HL-60/S4 (cell line): Measurements from ENCODE around the gene TBC1D5.
"Not testable (repeated sequence)": the region's sequence is repeated elsewhere in the genome, so short reads cannot be mapped to it uniquely, and the experiment has no call there.

Source experiments
- in situ Hi-C: fragments of 300-500 bp; cut with MboI; formaldehyde crosslinking; loops from 2 replicates; pipeline ENCODE4 v1.14.3; 2022; ENCODE audit warnings: low sequenced_read_pairs

Gene TBC1D5

DNA sequence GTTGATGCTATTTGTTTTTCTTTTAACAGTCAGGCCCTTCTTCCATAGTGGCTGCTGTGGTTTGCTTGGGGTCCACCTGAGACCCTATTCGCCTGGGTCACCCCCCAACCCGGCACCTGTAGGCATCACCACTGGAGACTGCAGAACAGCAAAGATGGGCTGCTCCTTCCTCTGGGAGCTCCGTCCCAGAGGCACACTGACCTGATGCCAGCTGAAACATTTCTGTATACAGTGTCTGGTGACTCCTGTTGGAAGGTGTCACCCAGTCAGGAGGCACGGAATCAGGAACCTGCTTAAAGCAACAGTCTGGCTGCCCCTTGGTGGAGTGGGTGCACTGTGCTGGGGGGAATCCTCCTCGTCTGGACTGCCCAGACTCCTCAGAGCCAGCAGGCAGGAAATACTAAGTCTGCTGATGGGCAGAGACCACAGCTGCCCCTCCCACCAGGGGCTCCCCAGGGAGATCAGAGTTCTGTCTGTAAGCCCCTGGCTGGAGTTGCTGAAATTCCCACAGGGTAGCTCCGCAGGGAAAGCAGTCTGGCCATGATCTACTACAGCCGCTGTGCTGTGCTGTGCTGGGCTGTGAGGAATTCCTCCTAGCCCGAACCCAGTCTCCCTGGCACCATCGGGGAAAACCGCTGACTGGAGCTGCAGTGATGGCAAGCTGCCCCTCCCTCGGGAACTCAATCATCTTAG, 248.2 kb downstream of the TBC1D5 start:
- in situ Hi-C loops = no loop called here

DNA sequence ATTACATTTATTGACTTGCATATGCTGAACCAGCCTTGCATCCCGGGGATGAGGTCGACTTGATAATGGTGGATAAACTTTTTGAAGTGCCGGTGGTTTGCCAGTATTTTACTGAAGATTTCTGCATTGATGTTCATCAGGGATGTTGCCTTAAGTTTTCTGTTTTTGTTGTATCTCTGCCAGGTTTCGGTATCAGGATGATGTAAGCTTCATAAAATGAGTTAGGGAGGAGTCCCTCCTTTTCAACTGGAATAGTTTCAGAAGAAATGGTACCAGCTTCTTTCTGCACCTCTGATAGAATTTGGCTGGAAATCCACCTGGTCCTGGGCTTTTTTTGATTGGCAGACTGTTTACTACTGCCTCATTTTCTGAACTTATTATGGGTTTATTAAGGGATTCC, 250.8 kb downstream of the TBC1D5 start:
- in situ Hi-C loops = no loop called here

DNA sequence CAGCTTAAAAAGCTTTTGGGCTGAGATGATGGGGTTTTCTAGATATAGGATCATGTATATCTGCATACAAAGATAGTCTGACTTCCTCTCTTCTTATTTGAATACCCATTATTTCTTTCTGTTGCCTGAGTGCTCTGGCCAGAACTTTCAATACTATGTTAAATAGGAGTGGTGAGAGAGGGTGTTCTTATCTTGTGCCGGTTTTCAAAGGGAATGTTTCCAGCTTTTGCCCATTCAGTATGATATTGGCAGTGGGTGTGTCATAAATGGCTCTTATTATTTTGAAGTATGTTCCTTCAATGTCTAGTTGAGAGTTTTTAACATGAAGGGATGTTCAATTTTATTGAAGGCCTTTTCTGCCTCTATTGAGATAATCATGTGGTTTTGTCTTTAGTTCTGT, 251.2 kb downstream of the TBC1D5 start:
- in situ Hi-C loops = not testable (repeated sequence)

DNA sequence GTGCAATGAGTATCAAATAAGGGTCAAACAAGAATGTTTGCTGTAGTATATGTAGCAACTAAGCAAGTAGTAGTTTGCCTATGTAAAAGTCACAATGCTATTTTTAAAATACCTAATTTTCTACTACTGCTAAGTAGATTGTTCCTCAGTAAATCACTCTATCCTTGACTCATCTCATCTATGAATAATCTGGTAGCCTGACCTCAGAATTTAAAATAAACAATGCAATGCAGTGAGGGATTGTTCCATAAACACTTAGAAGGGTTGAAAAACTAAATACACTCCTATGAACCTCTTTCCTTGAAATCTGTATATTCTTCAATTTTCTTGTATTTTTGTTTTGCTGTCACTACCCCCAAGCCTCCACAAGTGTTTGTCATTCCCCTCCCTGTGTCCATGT, 253.3 kb downstream of the TBC1D5 start:
- in situ Hi-C loops = no loop called here

DNA sequence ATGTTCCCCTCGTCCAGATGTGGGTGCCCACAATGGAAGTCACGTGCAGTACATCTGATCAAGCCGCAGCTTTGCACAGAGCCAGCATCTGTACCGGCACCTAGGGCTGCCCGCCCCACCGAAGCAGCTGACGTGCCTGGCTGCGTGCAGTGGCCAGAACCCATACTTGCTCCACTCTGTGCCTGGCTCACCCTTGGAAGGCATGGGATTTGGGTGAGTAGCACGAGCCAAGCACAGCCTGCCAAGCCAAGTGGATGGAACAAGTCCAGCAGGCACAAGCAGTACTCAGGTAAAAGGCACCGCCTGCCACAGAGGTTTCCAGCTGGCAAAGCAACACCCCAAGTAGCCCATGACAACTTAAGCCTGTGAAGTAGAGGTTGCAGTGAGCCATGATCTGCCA, 261.3 kb downstream of the TBC1D5 start:
- in situ Hi-C loops = no loop called here

DNA sequence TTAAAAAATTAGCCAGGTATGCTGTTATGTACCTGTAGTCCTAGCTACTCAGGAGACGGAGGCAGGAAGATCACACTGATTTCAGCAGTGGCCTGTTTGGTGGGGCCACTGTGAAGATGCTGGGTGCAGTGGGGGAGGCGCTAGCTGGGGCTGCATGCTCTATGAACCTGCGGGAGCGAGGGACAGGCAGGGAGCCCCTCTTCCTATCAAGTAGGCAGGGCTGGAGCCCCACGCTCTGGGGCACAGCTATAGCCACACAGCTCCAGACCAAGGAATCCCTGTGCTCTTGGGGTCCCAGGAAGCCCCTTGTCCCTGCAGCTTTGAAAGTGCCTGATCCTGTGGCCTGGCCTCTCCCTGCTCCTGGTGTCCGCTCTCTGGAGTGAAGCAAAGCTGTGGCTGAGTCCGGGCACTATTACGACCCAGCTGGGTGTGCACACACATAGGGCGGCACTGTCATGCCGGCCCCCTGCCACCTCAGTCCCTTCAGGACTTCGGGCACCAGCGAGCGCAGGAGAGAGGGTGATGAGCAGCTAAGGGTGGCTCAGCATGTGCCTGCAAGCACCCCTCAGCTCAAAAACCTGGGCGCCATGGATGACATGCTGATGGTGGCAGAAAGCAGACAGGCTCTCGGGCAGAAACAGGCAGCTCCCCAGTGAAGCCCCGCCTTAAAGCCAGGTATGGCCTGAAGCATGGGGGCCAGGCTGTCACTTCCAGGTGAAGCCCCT, 262.6 kb downstream of the TBC1D5 start:
- in situ Hi-C loops = no loop called here

DNA sequence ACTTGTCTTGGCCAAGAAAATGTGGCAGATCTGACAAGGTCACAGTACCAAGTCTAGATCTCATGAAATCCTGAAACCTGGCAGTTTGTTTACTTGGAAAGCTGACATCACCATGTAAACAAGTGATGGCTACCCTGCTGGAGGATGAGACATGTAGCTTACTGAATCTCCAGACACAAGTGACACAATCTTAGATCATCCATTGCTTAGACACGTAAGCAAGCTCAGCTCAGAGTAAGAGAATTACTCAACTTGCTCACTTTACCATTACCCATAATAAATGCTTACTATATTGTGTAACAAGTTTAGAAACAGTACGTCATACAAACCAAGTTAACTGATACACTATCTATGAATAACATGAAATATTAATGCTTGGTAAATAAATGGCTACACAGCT, 263.8 kb downstream of the TBC1D5 start:
- in situ Hi-C loops = no loop called here

DNA sequence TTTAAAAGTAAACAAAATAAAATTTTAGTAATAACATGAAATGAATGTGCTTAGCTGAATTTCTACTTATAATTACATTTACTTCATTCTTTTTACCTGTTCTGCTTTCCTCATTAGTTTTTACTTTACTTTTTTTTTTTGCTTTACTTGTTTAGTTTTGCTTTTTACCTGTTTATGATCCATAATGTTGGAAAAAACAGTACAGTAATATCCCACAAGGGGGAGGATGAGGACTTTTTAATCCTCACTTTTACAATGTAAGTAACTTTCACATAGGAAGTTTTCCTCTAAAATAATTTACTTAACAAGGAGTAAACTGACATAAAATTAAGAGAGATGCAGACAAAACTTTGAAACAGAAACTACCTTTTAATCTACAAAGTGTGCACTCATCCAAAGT, 268.7 kb downstream of the TBC1D5 start:
- in situ Hi-C loops = no loop called here

DNA sequence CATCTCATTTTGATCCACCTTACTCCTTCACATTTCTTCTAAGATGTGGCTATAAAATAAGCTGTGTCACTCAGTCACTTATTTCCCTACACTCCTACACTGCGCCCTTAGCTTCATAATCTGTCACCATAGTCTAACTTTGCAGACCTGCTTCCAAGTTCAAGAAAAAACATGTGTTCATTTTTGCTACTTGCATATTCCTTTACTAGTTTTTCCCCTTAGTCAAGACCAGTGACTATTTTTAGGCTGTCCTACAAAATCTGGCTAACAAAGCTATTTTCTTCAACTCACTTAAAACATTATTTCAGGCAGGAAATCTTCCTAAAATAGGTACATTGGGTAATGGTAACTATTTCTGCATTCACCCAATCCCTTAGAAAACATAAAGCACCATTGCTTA, 272.5 kb downstream of the TBC1D5 start:
- in situ Hi-C loops = no loop called here

DNA sequence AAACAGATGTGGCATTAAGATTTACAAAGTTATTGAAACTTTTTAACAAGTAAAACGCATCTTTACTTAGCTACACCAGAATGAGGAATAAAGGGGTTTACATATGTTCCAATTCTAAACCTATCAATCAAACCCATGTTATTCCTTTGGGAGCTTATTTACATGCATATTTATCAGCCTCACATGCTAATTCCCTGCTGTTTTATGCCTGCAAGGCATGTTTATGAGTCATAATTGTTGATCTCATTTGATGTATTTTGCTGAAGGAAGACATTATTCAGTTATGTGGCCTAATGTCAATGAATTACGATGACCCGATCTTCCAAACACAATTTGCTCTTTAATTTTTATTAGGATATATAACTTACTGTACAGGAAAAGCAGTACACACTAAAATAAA, 272.9 kb downstream of the TBC1D5 start:
- in situ Hi-C loops = no loop called here

DNA sequence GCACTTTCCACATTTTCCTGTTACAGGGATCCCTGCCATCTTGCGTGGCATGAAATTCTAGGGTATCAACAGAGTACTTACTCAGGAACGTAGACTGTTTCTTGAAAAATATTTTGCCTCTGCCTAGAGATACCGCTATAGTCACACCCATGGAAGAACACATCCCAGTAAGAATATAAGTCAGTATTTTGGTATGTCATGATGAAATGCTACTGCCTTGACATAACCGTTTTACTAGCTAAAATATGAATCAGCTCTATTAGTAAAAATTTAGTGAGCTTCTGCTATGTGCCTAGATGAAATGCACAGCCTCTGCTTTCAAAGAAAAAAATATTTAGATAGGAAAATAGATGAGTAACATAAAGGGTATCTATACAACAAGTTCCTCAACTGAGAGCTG, 276.4 kb downstream of the TBC1D5 start:
- in situ Hi-C loops = no loop called here

DNA sequence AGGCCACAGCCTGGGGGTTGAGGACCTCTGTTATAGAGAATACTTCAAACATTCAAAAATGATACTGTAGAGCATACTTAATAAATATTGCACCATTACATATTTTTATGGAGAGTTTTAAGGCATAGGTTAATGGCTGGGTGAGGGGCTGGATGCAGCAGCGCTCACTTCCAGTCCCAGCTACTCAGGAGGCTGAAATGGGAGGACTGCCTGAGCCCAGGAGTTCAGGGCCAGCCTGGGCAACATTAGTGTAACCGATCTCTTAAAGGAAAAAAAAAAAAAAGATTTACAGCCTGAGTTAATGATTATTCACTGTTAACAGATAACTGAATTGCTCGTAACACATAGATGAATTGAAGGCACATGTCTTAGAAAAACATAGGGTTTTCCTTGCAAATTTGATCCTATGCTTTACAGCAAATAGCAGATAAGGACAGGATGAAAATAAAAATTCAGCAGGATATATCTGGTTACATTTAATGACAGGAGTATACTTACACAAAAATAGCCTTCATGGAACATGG, 282.9 kb downstream of the TBC1D5 start:
- in situ Hi-C loops = no loop called here

DNA sequence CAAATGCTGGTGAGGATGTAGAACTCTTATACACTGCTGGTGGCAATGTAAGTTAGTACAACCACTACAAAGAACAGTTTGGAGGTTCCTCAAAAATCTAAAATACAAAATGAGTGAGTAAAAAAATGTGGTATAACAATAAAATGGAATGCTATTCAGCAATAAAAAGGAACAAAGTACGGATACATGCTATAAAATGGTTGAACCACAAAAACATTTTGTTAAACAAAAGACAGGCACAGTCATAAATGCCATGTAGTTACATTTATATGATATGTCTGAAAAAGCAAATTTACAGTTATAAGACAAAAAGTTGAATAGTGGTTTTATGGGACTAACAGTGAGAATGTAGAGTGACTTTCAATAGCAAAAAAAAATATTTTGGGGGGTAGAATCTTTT, 285.8 kb downstream of the TBC1D5 start:
- in situ Hi-C loops = no loop called here

DNA sequence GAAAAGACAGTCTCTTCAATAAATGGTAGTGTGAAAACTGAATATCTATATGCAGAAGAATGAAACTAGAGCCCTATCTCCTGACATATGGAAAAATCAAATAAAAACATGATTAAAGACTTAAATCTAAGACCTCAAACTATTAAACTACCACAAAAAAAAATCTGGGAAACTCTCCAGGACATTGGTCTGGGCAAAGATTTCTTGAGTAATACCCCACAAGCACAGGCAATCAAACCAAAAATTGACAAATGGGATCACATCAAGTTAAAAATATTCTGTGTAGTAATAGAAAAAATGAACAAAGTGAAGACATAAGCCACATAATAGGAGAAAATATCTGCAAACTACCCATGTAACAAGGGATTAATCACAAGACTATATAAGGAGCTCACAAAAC, 286.4 kb downstream of the TBC1D5 start:
- in situ Hi-C loops = no loop called here

DNA sequence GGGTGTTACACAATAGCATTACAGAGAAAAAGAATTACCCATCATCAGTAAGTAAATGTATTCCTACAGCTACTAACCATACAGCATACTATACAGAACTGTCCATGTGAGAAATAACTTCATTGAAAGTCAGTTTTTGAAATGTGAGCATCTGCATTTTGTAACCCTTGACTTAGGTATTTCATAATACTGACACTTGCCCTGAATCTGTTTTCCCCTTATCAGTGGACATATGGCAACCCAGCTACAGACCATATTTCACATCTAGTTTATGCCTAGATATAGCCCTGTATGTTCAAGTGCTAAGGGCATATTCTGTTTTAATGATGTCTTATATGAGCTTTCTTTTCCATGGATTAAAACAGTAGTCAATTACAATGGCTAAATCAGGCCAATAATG, 297.6 kb downstream of the TBC1D5 start:
- in situ Hi-C loops = no loop called here

DNA sequence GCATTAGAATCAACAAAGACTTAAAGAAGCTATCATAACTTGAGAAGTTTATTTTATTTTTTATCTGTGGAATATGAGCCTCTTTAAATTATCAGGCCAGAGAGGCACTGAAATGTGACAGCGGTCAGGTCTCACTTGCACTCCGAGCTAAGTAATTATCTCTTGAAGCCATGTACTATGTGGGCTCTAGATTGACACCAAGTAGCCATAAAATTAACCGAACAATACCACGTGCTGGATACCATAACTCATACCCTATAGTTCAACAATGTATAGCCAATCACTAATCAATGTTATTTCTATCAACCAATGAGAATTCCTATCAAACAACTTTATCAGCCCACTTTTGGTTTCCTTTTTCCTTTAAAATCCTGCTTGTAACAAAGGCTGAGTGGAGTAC, 299.3 kb downstream of the TBC1D5 start:
- in situ Hi-C loops = no loop called here

DNA sequence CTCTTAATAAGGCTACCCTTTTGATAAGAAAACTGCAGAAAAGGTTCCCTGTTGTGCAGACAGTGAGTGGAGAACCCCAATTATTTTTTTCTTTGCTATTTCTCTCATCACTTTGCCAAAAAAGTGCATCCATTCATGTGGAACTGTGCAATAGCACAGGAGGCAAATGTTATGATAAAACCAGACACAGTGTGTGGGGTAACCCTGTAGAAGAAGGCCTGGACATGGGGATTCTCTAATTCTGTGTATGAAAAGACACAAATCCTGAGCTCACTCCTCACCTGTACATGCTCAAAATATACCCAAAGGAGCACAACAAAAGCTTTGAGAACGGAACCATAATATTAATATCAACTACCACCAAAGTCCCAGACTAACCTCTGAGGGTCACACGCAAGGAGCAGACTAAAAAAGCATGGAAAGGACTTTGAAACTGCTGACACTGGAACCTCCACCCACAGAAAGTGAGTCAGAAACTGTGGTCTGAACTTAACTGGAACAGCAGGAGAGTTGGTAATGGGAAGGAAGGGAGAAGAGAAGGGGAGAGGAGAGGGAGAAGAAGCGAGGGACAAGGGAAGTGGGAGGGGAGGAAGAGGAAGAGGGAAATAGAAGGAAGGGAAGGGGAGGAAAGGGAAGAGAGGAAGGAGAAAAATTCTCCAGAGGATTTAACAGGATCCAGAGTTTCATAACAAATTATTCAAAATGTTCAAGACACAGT, 299.9 kb downstream of the TBC1D5 start:
- in situ Hi-C loops = no loop called here

DNA sequence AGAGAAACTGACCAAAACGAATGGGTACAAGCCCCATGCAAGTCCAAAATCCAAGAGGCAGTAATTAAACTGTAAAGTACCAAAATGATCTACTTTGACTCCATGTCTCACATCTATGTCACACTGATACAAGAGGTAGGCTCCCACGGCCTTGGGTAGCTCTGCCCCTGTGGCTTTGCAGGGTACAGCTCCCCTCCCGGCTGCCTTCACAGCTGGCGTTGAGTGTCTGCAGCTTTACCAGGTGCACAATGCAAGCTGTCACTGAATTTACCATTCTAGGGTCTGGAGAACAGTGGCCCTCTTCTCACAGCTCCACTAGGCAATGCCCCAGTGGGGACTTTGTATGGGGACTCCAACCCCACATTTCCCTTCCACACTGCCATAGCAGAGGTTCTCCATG, 308.6 kb downstream of the TBC1D5 start:
- in situ Hi-C loops = loop anchor here (10.0 kb wide), 1 partner anchor 411 kb away; no protein-coding TSS in a partner anchor

DNA sequence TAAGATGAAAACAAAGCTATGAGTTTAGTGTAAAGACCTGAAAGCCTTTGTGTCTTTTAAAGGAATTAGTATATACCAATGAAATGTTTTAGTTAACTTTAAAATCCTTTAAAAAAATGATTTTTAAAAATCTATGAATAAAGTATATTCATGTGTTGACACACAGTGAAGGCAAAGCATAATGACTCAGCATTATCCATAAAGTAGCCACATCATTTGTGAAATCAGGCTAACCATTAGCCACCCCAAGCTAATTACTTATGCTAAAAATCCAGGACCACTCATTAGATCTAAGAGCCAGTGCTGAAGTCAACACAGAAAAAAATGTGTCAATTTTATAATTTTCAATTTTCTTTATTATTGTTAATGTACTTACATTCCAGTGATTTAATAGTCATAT, 310.2 kb downstream of the TBC1D5 start:
- in situ Hi-C loops = loop anchor here (10.0 kb wide), 1 partner anchor 413 kb away; no protein-coding TSS in a partner anchor

DNA sequence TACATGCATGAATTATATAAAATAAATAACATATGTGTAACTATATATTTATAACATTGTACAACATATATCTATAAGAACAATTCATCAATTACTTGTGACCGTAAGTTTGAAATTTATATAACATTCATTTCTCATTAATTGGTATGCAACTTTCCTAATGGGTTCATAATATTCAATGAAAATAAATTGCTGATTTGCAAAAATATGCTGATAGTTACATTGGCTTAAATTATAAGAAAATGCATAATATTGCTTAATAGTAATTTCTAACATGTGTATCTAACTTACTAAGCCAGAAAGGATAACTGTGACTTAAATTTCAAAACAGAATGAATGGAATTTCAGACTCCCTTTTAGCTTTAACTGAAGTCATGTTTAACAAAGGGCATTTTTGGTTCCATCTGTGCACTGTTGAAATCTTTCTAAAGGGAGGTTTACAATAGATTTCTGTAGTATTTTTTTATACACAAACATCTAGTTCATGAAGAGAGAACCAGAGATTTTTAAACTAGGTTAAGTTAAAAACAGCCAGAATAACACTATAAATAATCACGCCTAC, 310.9 kb downstream of the TBC1D5 start:
- in situ Hi-C loops = loop anchor here (10.0 kb wide), 1 partner anchor 413 kb away; no protein-coding TSS in a partner anchor

DNA sequence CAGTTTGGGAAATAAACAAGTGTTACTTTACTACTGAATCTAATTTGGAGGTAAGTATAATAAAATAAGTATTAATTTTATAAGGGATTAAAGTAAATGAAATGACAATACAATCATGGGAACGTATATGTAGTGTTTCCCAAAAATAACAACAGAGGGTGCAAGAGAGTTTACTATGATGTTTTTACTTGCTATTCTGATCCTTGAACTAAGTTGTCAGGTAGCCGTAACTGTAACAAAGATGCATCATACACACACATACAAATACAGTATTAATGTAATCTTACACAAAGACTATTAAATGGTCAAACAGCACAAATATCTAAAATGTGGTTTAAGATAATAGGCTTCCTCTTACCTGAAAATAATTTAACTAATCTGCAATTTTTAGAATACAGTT, 311.4 kb downstream of the TBC1D5 start:
- in situ Hi-C loops = loop anchor here (10.0 kb wide), 1 partner anchor 414 kb away; no protein-coding TSS in a partner anchor
